ENCODE data around the gene OR10H4. TPM values are rescaled to one million over a fixed set of nuclear protein-coding genes. Genes with fewer than 3 reads are reported as not detected.
"Not testable (repeated sequence)": the region's sequence is repeated elsewhere in the genome, so short reads cannot be mapped to it uniquely, and the experiment has no call there.

OR10H4 gene
- total RNA-seq: not detected in 2 replicates

- no peak within 1 kb of the TSS for H3K4me3 ChIP-seq (ENCODE audit: low read depth, low read length)
- no peak for TF ChIP-seq CTCF (IDR thresholded peaks at IDR 0.05; ENCODE audit: insufficient read depth, low read depth, low read length)
- DNase-seq (ENCODE audit: low read depth): no peak
Observed at GRCh38 chr19:15948223-15949058, at the start of gene OR10H4. Gene OR10H4 (plus strand): TSS chr19:15949008. CDS start chr19:15949008, 0 bp downstream.

- H3K4me3 ChIP-seq (ENCODE audit: low read depth, low read length); DNase-seq (ENCODE audit: low read depth): not testable (repeated sequence)
Observed at GRCh38 chr19:15899561-15899960, 49.2 kb upstream of the OR10H4 start.

GRCh38 chr19:15900032-15900431 lies 48.8 kb upstream of the OR10H4 start:
- not testable (repeated sequence) for H3K4me3 ChIP-seq (ENCODE audit: low read depth, low read length); DNase-seq (ENCODE audit: low read depth)

GRCh38 chr19:15900504-15900903 lies 48.3 kb upstream of the OR10H4 start:
- no peak for DNase-seq (ENCODE audit: low read depth)
- TF ChIP-seq CTCF (IDR thresholded peaks at IDR 0.05; ENCODE audit: insufficient read depth, low read depth, low read length): no peak
- no peak overlapping the region for H3K4me3 ChIP-seq (ENCODE audit: low read depth, low read length)

GRCh38 chr19:15902254-15902653 lies 46.6 kb upstream of the OR10H4 start:
- no peak for DNase-seq (ENCODE audit: low read depth)
- H3K4me3 ChIP-seq (ENCODE audit: low read depth, low read length): no peak overlapping the region
- no peak for TF ChIP-seq CTCF (IDR thresholded peaks at IDR 0.05; ENCODE audit: insufficient read depth, low read depth, low read length)

- DNase-seq (ENCODE audit: low read depth); H3K4me3 ChIP-seq (ENCODE audit: low read depth, low read length): not testable (repeated sequence)
Observed at GRCh38 chr19:15902898-15903297, 45.9 kb upstream of the OR10H4 start.

GRCh38 chr19:15905026-15905425 lies 43.8 kb upstream of the OR10H4 start:
- DNase-seq (ENCODE audit: low read depth): no peak
- H3K4me3 ChIP-seq (ENCODE audit: low read depth, low read length): no peak overlapping the region
- TF ChIP-seq CTCF (IDR thresholded peaks at IDR 0.05; ENCODE audit: insufficient read depth, low read depth, low read length): no peak

GRCh38 chr19:15911599-15912235 lies 37.1 kb upstream of the OR10H4 start:
- DNase-seq (ENCODE audit: low read depth): no peak
- no peak for TF ChIP-seq CTCF (IDR thresholded peaks at IDR 0.05; ENCODE audit: insufficient read depth, low read depth, low read length)
- H3K4me3 ChIP-seq (ENCODE audit: low read depth, low read length): no peak overlapping the region
